ENCODE data around the gene GABARAPL1.
"Not testable (repeated sequence)": the region's sequence is repeated elsewhere in the genome, so short reads cannot be mapped to it uniquely, and the experiment has no call there.

The GABARAPL1 gene

DNA sequence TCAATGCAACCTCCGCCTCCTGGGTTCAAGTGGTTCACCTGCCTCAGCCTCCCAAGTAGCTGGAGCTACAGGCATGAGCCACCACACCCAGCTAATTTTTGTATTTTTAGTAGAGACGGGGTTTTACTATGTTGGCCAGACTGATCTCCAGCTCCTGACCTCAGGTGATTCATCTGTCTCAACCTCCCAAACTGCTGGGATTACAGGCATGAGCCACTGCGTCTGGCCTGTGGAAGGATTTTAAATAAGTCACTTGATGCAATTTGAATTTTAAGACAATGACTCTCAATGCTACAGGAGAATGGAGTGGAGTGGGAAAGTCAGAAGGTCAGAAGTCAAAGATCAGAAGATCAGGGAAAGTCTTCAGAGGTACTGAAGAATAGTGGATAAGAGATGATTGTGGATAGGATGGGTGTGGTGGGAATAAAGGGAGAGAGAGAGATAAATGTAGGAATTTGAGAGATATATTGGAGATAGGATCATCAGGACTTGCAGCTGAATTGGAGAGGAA is 18.5 kb upstream of the GABARAPL1 start:
- no peak for DNase-seq
- Histone ChIP-seq H3K4me1 (ENCODE audit: control insufficient read depth, insufficient read depth, low read length, poor library complexity, severe bottlenecking) (no peaks in the 10 kb centered on the region), H3K27me3 (replicated peaks; ENCODE audit: control insufficient read depth, insufficient read depth, low read length, poor library complexity, severe bottlenecking) (no peaks in the 10 kb centered on the region), H3K4me3 (ENCODE audit: insufficient read depth, low read depth, low read length, poor library complexity, severe bottlenecking) (no peak overlapping the region), H3K9me3 (ENCODE audit: control insufficient read depth, low read length) (no peaks in the 10 kb centered on the region), H3K27ac (ENCODE audit: insufficient read depth, low read length, poor library complexity, severe bottlenecking) (no peak overlapping the region), H3K36me3 (ENCODE audit: control insufficient read depth, insufficient read depth, low read length) (no peaks in the 10 kb centered on the region)

DNA sequence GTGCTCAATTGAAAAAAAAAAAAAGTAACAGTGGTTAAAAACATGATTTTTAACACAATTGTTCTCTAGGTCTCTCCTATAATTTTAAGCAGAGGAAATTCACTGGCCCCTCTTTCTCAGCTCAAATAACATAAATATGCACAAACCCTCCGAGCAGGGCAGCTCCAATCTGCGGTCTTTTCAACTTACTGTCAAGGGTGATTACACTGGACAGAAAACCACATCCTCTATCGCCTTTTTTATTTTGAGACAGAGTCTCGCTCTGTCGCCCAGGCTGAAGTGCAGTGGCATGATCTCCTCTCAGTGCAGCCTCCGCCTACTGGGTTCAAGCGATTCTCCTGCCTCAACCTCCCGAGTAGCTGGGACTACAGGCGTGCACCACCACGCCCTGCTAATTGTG is 16.5 kb upstream of the GABARAPL1 start:
- no peaks in the 10 kb centered on the region for H3K4me1 ChIP-seq (ENCODE audit: control insufficient read depth, insufficient read depth, low read length, poor library complexity, severe bottlenecking)
- H3K27ac ChIP-seq (ENCODE audit: insufficient read depth, low read length, poor library complexity, severe bottlenecking): no peak overlapping the region
- H3K9me3 ChIP-seq (ENCODE audit: control insufficient read depth, low read length): no peaks in the 10 kb centered on the region
- H3K4me3 ChIP-seq (ENCODE audit: insufficient read depth, low read depth, low read length, poor library complexity, severe bottlenecking): no peak overlapping the region
- DNase-seq: no peak
- no peaks in the 10 kb centered on the region for H3K27me3 ChIP-seq (replicated peaks; ENCODE audit: control insufficient read depth, insufficient read depth, low read length, poor library complexity, severe bottlenecking)
- H3K36me3 ChIP-seq (ENCODE audit: control insufficient read depth, insufficient read depth, low read length): no peaks in the 10 kb centered on the region

- Histone ChIP-seq H3K36me3 (ENCODE audit: control insufficient read depth, insufficient read depth, low read length) (no peaks in the 10 kb centered on the region), H3K4me3 (ENCODE audit: insufficient read depth, low read depth, low read length, poor library complexity, severe bottlenecking) (no peak overlapping the region), H3K27me3 (replicated peaks; ENCODE audit: control insufficient read depth, insufficient read depth, low read length, poor library complexity, severe bottlenecking) (no peaks in the 10 kb centered on the region), H3K9me3 (ENCODE audit: control insufficient read depth, low read length) (no peaks in the 10 kb centered on the region), H3K27ac (ENCODE audit: insufficient read depth, low read length, poor library complexity, severe bottlenecking) (no peak overlapping the region), H3K4me1 (ENCODE audit: control insufficient read depth, insufficient read depth, low read length, poor library complexity, severe bottlenecking) (no peaks in the 10 kb centered on the region)
- DNase-seq: no peak
These were observed 14.8 kb upstream of the GABARAPL1 start for GRCh38 chr12:10197879-10198278.

DNA sequence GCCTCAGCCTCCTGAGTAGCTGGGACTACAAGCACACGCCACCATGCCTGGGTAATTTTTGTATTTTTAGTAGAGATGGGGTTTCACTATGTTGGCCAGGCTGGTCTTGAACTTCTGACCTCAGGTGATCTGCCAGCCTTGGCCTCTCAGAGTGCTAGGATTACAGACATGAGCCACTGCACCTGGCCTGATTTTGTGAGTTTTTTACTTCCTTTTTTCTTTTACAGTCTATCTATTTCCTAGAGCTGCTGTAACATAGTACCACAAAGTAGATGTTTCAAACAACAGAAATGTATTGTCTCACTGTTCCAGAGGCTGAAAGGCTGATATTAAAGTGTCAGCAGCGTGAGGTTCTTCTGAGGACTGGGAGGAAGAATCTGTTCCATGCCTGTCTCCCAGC is 8.2 kb upstream of the GABARAPL1 start:
- not testable (repeated sequence) for DNase-seq; H3K36me3 ChIP-seq (ENCODE audit: control insufficient read depth, insufficient read depth, low read length); H3K4me1 ChIP-seq (ENCODE audit: control insufficient read depth, insufficient read depth, low read length, poor library complexity, severe bottlenecking); H3K4me3 ChIP-seq (ENCODE audit: insufficient read depth, low read depth, low read length, poor library complexity, severe bottlenecking); H3K27ac ChIP-seq (ENCODE audit: insufficient read depth, low read length, poor library complexity, severe bottlenecking); H3K27me3 ChIP-seq (replicated peaks; ENCODE audit: control insufficient read depth, insufficient read depth, low read length, poor library complexity, severe bottlenecking); H3K9me3 ChIP-seq (ENCODE audit: control insufficient read depth, low read length)

GRCh38 chr12:10205220-10205807 is 7.4 kb upstream of the GABARAPL1 start:
- DNase-seq: no peak

DNA sequence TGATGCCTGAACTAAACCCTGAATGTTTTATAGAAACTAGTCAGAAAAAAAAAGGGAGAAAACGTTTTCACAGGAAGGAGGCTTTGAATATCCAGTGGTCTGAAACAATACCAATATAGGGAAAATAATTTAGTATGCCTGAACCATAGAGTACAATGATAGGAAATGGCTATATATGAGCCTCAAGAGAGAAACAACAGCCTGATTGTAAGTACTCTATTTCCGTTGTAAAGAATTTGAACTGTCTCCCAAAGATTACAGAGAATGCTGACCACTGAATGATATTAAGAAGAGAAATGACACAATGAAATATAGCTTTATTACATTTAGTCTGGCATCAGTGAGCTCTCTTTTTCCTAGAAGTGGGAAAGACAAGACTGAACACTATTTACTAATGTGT is 5.5 kb upstream of the GABARAPL1 start:
- Histone ChIP-seq H3K4me3 (ENCODE audit: insufficient read depth, low read depth, low read length, poor library complexity, severe bottlenecking) (no peak overlapping the region), H3K9me3 (ENCODE audit: control insufficient read depth, low read length) (no peaks in the 10 kb centered on the region), H3K4me1 (ENCODE audit: control insufficient read depth, insufficient read depth, low read length, poor library complexity, severe bottlenecking) (no peaks in the 10 kb centered on the region), H3K27me3 (replicated peaks; ENCODE audit: control insufficient read depth, insufficient read depth, low read length, poor library complexity, severe bottlenecking) (no peaks in the 10 kb centered on the region), H3K27ac (ENCODE audit: insufficient read depth, low read length, poor library complexity, severe bottlenecking) (no peak overlapping the region), H3K36me3 (ENCODE audit: control insufficient read depth, insufficient read depth, low read length) (no peaks in the 10 kb centered on the region)
- DNase-seq: no peak

More at GRCh38 chr12:10205220-10205807, 7.4 kb upstream of the GABARAPL1 start:
- Histone ChIP-seq H3K4me1 (ENCODE audit: control insufficient read depth, insufficient read depth, low read length, poor library complexity, severe bottlenecking) (no peaks in the 10 kb centered on the region), H3K36me3 (ENCODE audit: control insufficient read depth, insufficient read depth, low read length) (no peaks in the 10 kb centered on the region), H3K9me3 (ENCODE audit: control insufficient read depth, low read length) (no peaks in the 10 kb centered on the region), H3K27ac (ENCODE audit: insufficient read depth, low read length, poor library complexity, severe bottlenecking) (no peak overlapping the region), H3K4me3 (ENCODE audit: insufficient read depth, low read depth, low read length, poor library complexity, severe bottlenecking) (no peak overlapping the region), H3K27me3 (replicated peaks; ENCODE audit: control insufficient read depth, insufficient read depth, low read length, poor library complexity, severe bottlenecking) (no peaks in the 10 kb centered on the region)

DNA sequence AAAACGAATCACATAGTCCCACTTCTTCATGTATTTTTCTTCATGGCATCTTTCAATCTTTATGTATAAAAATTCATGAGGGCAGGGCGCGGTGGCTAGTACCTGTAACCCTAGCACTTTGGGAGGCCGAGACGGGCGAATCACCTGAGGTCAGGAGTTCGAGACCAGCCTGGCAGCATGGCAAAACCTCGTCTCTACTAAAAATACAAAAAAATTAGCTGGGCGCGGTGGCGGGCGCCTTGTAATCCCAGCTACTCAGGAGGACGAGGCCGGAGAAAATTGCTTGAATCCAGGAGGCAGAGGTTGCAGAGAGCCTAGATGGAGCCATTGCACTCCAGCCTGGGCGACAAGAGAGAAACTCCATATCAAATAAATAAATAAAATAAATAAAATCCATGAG is 2.5 kb upstream of the GABARAPL1 start:
- H3K27ac ChIP-seq (ENCODE audit: insufficient read depth, low read length, poor library complexity, severe bottlenecking): no peak overlapping the region
- H3K4me1 ChIP-seq (ENCODE audit: control insufficient read depth, insufficient read depth, low read length, poor library complexity, severe bottlenecking): peaks cover 14% of the 10 kb centered on the region
- no peaks in the 10 kb centered on the region for H3K27me3 ChIP-seq (replicated peaks; ENCODE audit: control insufficient read depth, insufficient read depth, low read length, poor library complexity, severe bottlenecking)
- no peak overlapping the region for H3K4me3 ChIP-seq (ENCODE audit: insufficient read depth, low read depth, low read length, poor library complexity, severe bottlenecking)
- DNase-seq: no peak
- H3K9me3 ChIP-seq (ENCODE audit: control insufficient read depth, low read length): no peaks in the 10 kb centered on the region
- H3K36me3 ChIP-seq (ENCODE audit: control insufficient read depth, insufficient read depth, low read length): no peaks in the 10 kb centered on the region

- no peaks in the 10 kb centered on the region for H3K36me3 ChIP-seq (ENCODE audit: control insufficient read depth, insufficient read depth, low read length)
- no peak for DNase-seq
- no peak overlapping the region for H3K27ac ChIP-seq (ENCODE audit: insufficient read depth, low read length, poor library complexity, severe bottlenecking)
- no peaks in the 10 kb centered on the region for H3K27me3 ChIP-seq (replicated peaks; ENCODE audit: control insufficient read depth, insufficient read depth, low read length, poor library complexity, severe bottlenecking)
- H3K4me1 ChIP-seq (ENCODE audit: control insufficient read depth, insufficient read depth, low read length, poor library complexity, severe bottlenecking): peaks cover 17% of the 10 kb centered on the region
- H3K9me3 ChIP-seq (ENCODE audit: control insufficient read depth, low read length): no peaks in the 10 kb centered on the region
- H3K4me3 ChIP-seq (ENCODE audit: insufficient read depth, low read depth, low read length, poor library complexity, severe bottlenecking): no peak overlapping the region
These were observed 1.4 kb upstream of the GABARAPL1 start for GRCh38 chr12:10211101-10211939.

DNA sequence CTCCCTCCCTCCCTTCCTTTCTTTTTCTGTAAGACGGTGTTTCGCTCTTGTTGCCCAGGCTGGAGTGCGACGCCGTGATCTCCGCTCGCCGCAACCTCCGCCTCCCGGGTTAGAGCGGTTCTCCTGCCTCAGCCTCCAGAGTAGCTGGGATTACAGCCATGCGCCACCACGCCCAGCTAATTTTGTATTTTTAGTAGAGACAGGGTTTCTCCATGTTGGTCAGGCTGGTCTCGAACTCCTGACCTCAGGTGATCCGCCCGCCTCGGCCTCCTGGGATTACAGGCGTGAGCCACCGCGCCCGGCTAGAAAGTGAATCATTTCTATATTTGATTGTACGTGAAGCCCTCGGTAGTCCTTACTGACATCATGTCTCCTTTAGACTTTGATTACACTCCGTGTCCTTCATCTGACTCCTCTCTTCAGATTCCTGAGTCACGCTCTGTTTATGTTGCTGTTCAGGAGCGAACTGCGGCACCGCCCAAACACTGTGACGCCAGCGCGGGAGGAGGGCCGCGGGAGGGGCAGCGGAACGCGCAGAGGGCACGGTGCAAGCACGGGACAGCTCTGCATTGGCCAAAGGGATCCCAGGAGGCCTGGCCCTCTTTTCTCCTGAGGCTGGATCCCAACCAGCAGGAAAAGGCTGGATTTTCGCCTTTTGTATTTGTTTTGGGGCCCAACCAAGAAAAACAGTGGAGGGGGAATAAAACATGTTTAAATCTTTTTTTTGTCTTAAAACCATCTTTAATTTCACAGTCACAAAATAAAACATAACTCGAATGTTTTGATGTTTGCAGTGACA is 538 bp upstream of the GABARAPL1 start:
- no peaks in the 10 kb centered on the region for H3K36me3 ChIP-seq (ENCODE audit: control insufficient read depth, insufficient read depth, low read length)
- DNase-seq: peak; percentile 75 to 84 (median 78)
- peak overlapping the region; percentile 88 for H3K27ac ChIP-seq (ENCODE audit: insufficient read depth, low read length, poor library complexity, severe bottlenecking)
- no peaks in the 10 kb centered on the region for H3K27me3 ChIP-seq (replicated peaks; ENCODE audit: control insufficient read depth, insufficient read depth, low read length, poor library complexity, severe bottlenecking)
- H3K4me1 ChIP-seq (ENCODE audit: control insufficient read depth, insufficient read depth, low read length, poor library complexity, severe bottlenecking): peaks cover 17% of the 10 kb centered on the region
- H3K9me3 ChIP-seq (ENCODE audit: control insufficient read depth, low read length): no peaks in the 10 kb centered on the region
- peak overlapping the region; percentile 81 for H3K4me3 ChIP-seq (ENCODE audit: insufficient read depth, low read depth, low read length, poor library complexity, severe bottlenecking)
